Measurements from ENCODE around the gene TBC1D3.
"Not testable (repeated sequence)": the region's sequence is repeated elsewhere in the genome, so short reads cannot be mapped to it uniquely, and the experiment has no call there.

DNA sequence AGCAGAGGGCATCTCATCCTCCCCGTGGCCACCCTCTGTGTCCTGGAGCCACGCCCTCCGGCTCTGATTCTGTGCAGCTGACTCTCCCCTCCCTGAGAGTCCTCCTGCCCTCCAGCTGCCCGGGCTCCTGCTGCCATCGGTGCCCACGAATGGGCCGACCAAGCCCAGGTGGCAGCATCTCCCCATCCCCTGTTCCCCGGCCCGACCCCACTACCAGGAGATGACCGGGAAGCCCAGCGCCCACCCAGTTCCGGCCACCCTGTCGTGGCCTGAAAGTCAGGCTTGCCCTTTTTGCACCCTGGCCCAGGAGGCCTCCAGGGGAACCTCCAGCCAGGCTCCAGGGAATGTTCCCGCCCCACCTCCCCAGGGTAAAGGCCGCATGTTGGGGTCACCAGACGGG, 57.5 kb downstream of the TBC1D3 start:
- not testable (repeated sequence) for TF ChIP-seq EZH2 (IDR thresholded peaks at IDR 0.05; ENCODE audit: low read length, missing control alignments)
- TF ChIP-seq, protein P1, sequence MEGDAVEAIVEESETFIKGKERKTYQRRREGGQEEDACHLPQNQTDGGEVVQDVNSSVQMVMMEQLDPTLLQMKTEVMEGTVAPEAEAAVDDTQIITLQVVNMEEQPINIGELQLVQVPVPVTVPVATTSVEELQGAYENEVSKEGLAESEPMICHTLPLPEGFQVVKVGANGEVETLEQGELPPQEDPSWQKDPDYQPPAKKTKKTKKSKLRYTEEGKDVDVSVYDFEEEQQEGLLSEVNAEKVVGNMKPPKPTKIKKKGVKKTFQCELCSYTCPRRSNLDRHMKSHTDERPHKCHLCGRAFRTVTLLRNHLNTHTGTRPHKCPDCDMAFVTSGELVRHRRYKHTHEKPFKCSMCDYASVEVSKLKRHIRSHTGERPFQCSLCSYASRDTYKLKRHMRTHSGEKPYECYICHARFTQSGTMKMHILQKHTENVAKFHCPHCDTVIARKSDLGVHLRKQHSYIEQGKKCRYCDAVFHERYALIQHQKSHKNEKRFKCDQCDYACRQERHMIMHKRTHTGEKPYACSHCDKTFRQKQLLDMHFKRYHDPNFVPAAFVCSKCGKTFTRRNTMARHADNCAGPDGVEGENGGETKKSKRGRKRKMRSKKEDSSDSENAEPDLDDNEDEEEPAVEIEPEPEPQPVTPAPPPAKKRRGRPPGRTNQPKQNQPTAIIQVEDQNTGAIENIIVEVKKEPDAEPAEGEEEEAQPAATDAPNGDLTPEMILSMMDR (conservative IDR thresholded peaks at IDR 0.05 in 1 of 2, IDR thresholded peaks at IDR 0.05 in 1 of 2; ENCODE audit: low read depth in 1 of 2, low read length in 2 of 2) = not testable (repeated sequence)

Data from fibroblast of lung (primary cell).